HepG2 (cell line): ENCODE results near the gene CKMT2. TPM values are rescaled to one million over a fixed set of nuclear protein-coding genes. Genes with fewer than 3 reads are reported as not detected.

Source experiments
- ETV5 ChIP-seq: IDR thresholded peaks from 2 replicates; pipeline ENCODE4 v1.6.1; 2018; ENCODE audit warnings: missing biosample characterization, missing genetic modification reagents, inconsistent platforms, borderline replicate concordance
- FOSL2 ChIP-seq: sonication (generic); formaldehyde crosslinking; IDR thresholded peaks from 2 replicates; pipeline ENCODE4 v1.4.0; 2020; ENCODE audit warnings: missing genetic modification reagents
- GATA4 ChIP-seq: sonication (generic); IDR thresholded peaks from 2 replicates; pipeline ENCODE4 v1.6.1; 2016; ENCODE audit warnings: antibody characterized with exemption, low read depth, borderline replicate concordance
- JUND ChIP-seq: sonication (generic); formaldehyde crosslinking; IDR thresholded peaks from 2 replicates; pipeline ENCODE4 v1.8.0; 2022; ENCODE audit warnings: mild to moderate bottlenecking, missing genetic modification reagents
- KMT2A ChIP-seq: sonication (generic); formaldehyde crosslinking; IDR thresholded peaks from 2 replicates; pipeline ENCODE4 v1.4.0; 2020; ENCODE audit warnings: missing genetic modification reagents
- MXD3 ChIP-seq: IDR thresholded peaks from 2 replicates; pipeline ENCODE4 v1.6.1; 2016; ENCODE audit warnings: mild to moderate bottlenecking, missing biosample characterization, missing genetic modification reagents
- MXD4 ChIP-seq: IDR thresholded peaks from 2 replicates; pipeline ENCODE4 v1.6.1; 2016; ENCODE audit warnings: mild to moderate bottlenecking, missing biosample characterization, missing genetic modification reagents
- NR2F2 ChIP-seq: IDR thresholded peaks from 2 replicates; pipeline ENCODE4 v1.6.1; 2012; ENCODE audit warnings: low read depth, inconsistent platforms, borderline replicate concordance
- SIX4 ChIP-seq: sonication (generic); formaldehyde crosslinking; IDR thresholded peaks from 2 replicates; pipeline ENCODE4 v1.4.0; 2020; ENCODE audit warnings: missing genetic modification reagents
- SMARCC2 ChIP-seq: fragments of 450-650 bp; IDR thresholded peaks from 2 replicates; pipeline ENCODE4 v1.6.1; 2017; ENCODE audit warnings: antibody characterized with exemption, mild to moderate bottlenecking
- TAF15 ChIP-seq: fragments of 200-400 bp; formaldehyde crosslinking; IDR thresholded peaks from one replicate; pipeline ENCODE4 v1.6.1; 2018; ENCODE audit warnings: mild to moderate bottlenecking, low read depth, low read length; ENCODE audit not compliant: poor library complexity, severe bottlenecking
- TCF7 ChIP-seq: sonication (generic); IDR thresholded peaks from 2 replicates; pipeline ENCODE4 v1.6.1; 2016; ENCODE audit warnings: antibody characterized with exemption, low read depth
- ZBTB20 ChIP-seq: sonication (generic); formaldehyde crosslinking; IDR thresholded peaks from 2 replicates; pipeline ENCODE4 v1.8.1; 2023; ENCODE audit warnings: missing genetic modification reagents, low read depth, mild to moderate bottlenecking, borderline replicate concordance
- ZBTB33 ChIP-seq: sonication (generic); formaldehyde crosslinking; IDR thresholded peaks from 2 replicates; pipeline ENCODE4 v1.4.0; 2020; ENCODE audit warnings: missing genetic modification reagents
- ZBTB7B ChIP-seq: sonication (generic); formaldehyde crosslinking; IDR thresholded peaks from 2 replicates; pipeline ENCODE4 v1.4.0; 2020; ENCODE audit warnings: missing genetic modification reagents
- ZNF10 ChIP-seq: sonication (generic); formaldehyde crosslinking; IDR thresholded peaks from 2 replicates; pipeline ENCODE4 v1.4.0; 2020; ENCODE audit warnings: mild to moderate bottlenecking, low read depth, missing genetic modification reagents, borderline replicate concordance
- ZNF121 ChIP-seq: sonication (generic); formaldehyde crosslinking; IDR thresholded peaks from 2 replicates; pipeline ENCODE4 v1.5.0; 2020; ENCODE audit warnings: mild to moderate bottlenecking, missing genetic modification reagents
- ZNF138 ChIP-seq: sonication (generic); formaldehyde crosslinking; IDR thresholded peaks from 2 replicates; pipeline ENCODE4 v1.5.0; 2020; ENCODE audit warnings: mild to moderate bottlenecking, low read depth, missing genetic modification reagents
- ZNF225 ChIP-seq: sonication (generic); formaldehyde crosslinking; IDR thresholded peaks from 2 replicates; pipeline ENCODE4 v1.4.0; 2020; ENCODE audit warnings: mild to moderate bottlenecking, missing genetic modification reagents
- ZNF260 ChIP-seq: sonication (generic); formaldehyde crosslinking; IDR thresholded peaks from 2 replicates; pipeline ENCODE4 v1.4.0; 2020; ENCODE audit warnings: missing genetic modification reagents, low read depth, mild to moderate bottlenecking, borderline replicate concordance
- ZNF280B ChIP-seq: sonication (generic); formaldehyde crosslinking; IDR thresholded peaks from 2 replicates; pipeline ENCODE4 v1.5.0; 2020; ENCODE audit warnings: missing genetic modification reagents, mild to moderate bottlenecking, borderline replicate concordance
- ZNF30 ChIP-seq: sonication (generic); formaldehyde crosslinking; IDR thresholded peaks from 2 replicates; pipeline ENCODE4 v1.5.0; 2020; ENCODE audit warnings: mild to moderate bottlenecking, missing genetic modification reagents
- ZNF737 ChIP-seq: sonication (generic); formaldehyde crosslinking; IDR thresholded peaks from 2 replicates; pipeline ENCODE4 v1.5.0; 2020; ENCODE audit warnings: missing genetic modification reagents, mild to moderate bottlenecking, borderline replicate concordance
- ZNF770 ChIP-seq: sonication (generic); formaldehyde crosslinking; IDR thresholded peaks from 2 replicates; pipeline ENCODE4 v1.5.0; 2020; ENCODE audit warnings: mild to moderate bottlenecking, missing genetic modification reagents
- polyA plus RNA-seq, 8 experiments: library from polyadenylated mRNA; depleted of rRNA in 3 of 8; stranded (reverse) in 7 of 8; unstranded in 1 of 8; fragments of >200 nt; fragmentation: Illumina TruSeq in 4 of 8; extraction: Trizol in 4 of 8; gene quantifications; 2 replicates each; pipeline versions ENCODE4 v1.2.1 to v1.2.3, GENCODE V29; 2011 to 2016; ENCODE audit warnings: low read depth in 4 of 8, missing spikeins in 1 of 8, mixed read lengths in 1 of 8; ENCODE audit not compliant: insufficient read depth in 1 of 8
- total RNA-seq, 5 experiments: library from RNA; depleted of rRNA; stranded (reverse); fragments of >200 nt; fragmentation: Illumina TruSeq; extraction: Trizol; gene quantifications; 2 replicates each; pipeline ENCODE4 v1.2.3, GENCODE V29; 2016; ENCODE audit warnings: low read depth in 1 of 5

The CKMT2 gene
- total and polyA plus RNA-seq, 2 of the 13 experiments (the other 11 are each of a cell fraction or from before 2014, with no cell fraction given): 1.2 to 8.8 TPM

- TF ChIP-seq TAF15 (peak; percentile 61), ZNF30 (CRISPR knock-in tag) (no peak), ZNF280B (CRISPR knock-in tag) (peak; percentile 73), SMARCC2 (no peak), ZNF225 (CRISPR knock-in tag) (no peak), ZNF138 (CRISPR knock-in tag) (no peak), ZBTB33 (CRISPR knock-in tag) (no peak), ZBTB20 (CRISPR knock-in tag) (no peak; the same call in 1 of the 2 replicates), ZNF260 (no peak), ETV5 (CRISPR knock-in tag) (peak; percentile 62), ZNF737 (no peak; the same call in 1 of the 2 replicates), MXD3 (CRISPR knock-in tag) (peak; percentile 74), TCF7 (no peak), MXD4 (no peak; the same call in 1 of the 2 replicates), KMT2A (CRISPR knock-in tag) (peak; percentile 97), JUND (CRISPR knock-in tag) (no peak), ZBTB7B (CRISPR knock-in tag) (peak; percentile 89; the same call in 1 of the 2 replicates), SIX4 (CRISPR knock-in tag) (peak; percentile 51; the same call in 1 of the 2 replicates), NR2F2 (no peak), ZNF770 (peak; percentile 63; the same call in 1 of the 2 replicates), ZNF121 (CRISPR knock-in tag) (peak; percentile 66), ZNF10 (CRISPR knock-in tag) (no peak), FOSL2 (CRISPR knock-in tag) (peak; percentile 48; the same call in 1 of the 2 replicates), GATA4 (no peak)
Measured at GRCh38 chr5:81301271-81302015, 68.3 kb downstream of the CKMT2 start, which contains the start of gene ZCCHC9 (continued).
